GM12878 (cell line): ENCODE measurements around the gene PIM2. TPM values are rescaled to one million over a fixed set of nuclear protein-coding genes. Genes with fewer than 3 reads are reported as not detected.
A peak's percentile ranks its signal among the peaks of the same experiment; 100 is the strongest.

ENCODE experiments used
- ATF7 ChIP-seq: fragments of 450-650 bp; IDR thresholded peaks from 2 replicates; pipeline ENCODE4 v1.6.1; 2016; ENCODE audit warnings: low read depth, mild to moderate bottlenecking
- CBFB ChIP-seq: IDR thresholded peaks from 2 replicates; pipeline ENCODE4 v1.6.1; 2016; ENCODE audit warnings: antibody characterized with exemption, low read depth
- E2F8 ChIP-seq: fragments of 450-650 bp; IDR thresholded peaks from 2 replicates; pipeline ENCODE4 v1.6.1; 2018; ENCODE audit warnings: mild to moderate bottlenecking, low read depth, moderate library complexity; ENCODE audit not compliant: partially characterized antibody
- HDGF ChIP-seq: fragments of 450-650 bp; IDR thresholded peaks from 2 replicates; pipeline ENCODE4 v1.6.1; 2016; ENCODE audit warnings: antibody characterized with exemption
- IKZF2 ChIP-seq, 2 experiments: fragments of 450-650 bp; IDR thresholded peaks; 2 replicates each; pipeline ENCODE4 v1.6.1; 2017; ENCODE audit warnings: mild to moderate bottlenecking in 2 of 2, moderate library complexity in 2 of 2
- MEF2A ChIP-seq: IDR thresholded peaks from 2 replicates; pipeline ENCODE4 v1.6.1; 2011; ENCODE audit warnings: low read depth, mild to moderate bottlenecking, low read length, moderate library complexity; ENCODE audit not compliant: insufficient read depth
- MYB ChIP-seq: fragments of 150-350 bp; IDR thresholded peaks from 2 replicates; pipeline ENCODE4 v1.6.1; 2014; ENCODE audit warnings: mild to moderate bottlenecking, low read depth, low read length, borderline replicate concordance
- NFYB ChIP-seq: IDR thresholded peaks from 2 replicates; pipeline ENCODE4 v1.6.1; 2011; ENCODE audit warnings: low read depth, mild to moderate bottlenecking, low read length, improper control_type of control experiment, moderate library complexity; ENCODE audit not compliant: insufficient read depth
- NR2C2 ChIP-seq: IDR thresholded peaks from 2 replicates; pipeline ENCODE4 v1.6.1; 2011; ENCODE audit warnings: borderline replicate concordance, low read depth; ENCODE audit not compliant: control insufficient read depth, insufficient read length
- PKNOX1 ChIP-seq: fragments of 450-650 bp; IDR thresholded peaks from 2 replicates; pipeline ENCODE4 v1.6.1; 2016; ENCODE audit warnings: mild to moderate bottlenecking
- RAD21 ChIP-seq: IDR thresholded peaks from 2 replicates; pipeline ENCODE4 v1.6.1; 2011; ENCODE audit warnings: mild to moderate bottlenecking, low read depth, low read length, moderate library complexity; ENCODE audit not compliant: insufficient read depth
- RBBP5 ChIP-seq: fragments of 200-600 bp; sonication (generic); conservative IDR thresholded peaks from 2 replicates; pipeline ENCODE4 v1.6.1; 2016
- RFX5 ChIP-seq: IDR thresholded peaks from 2 replicates; pipeline ENCODE4 v1.6.1; 2011; ENCODE audit warnings: low read depth, low read length, improper control_type of control experiment
- SMAD1 ChIP-seq: fragments of 450-650 bp; IDR thresholded peaks from 2 replicates; pipeline ENCODE4 v1.6.1; 2018; ENCODE audit warnings: mild to moderate bottlenecking, low read depth; ENCODE audit not compliant: partially characterized antibody
- SPI1 ChIP-seq: IDR thresholded peaks from 2 replicates; pipeline ENCODE4 v1.6.1; 2011; ENCODE audit warnings: low read depth, mild to moderate bottlenecking, low read length, moderate library complexity, borderline replicate concordance; ENCODE audit not compliant: insufficient read depth
- SREBF2 ChIP-seq: IDR thresholded peaks from 2 replicates; pipeline ENCODE4 v1.6.1; 2012; ENCODE audit warnings: mild to moderate bottlenecking, low read length
- SUPT20H ChIP-seq: IDR thresholded peaks from 2 replicates; pipeline ENCODE4 v1.6.1; 2011; ENCODE audit warnings: low read depth, mild to moderate bottlenecking, low read length, moderate library complexity, borderline replicate concordance; ENCODE audit not compliant: control insufficient read depth
- ZBTB11 ChIP-seq: fragments of 450-650 bp; formaldehyde crosslinking; IDR thresholded peaks from 2 replicates; pipeline ENCODE4 v1.5.0; 2022; ENCODE audit warnings: mild to moderate bottlenecking, missing genetic modification characterization
- ZNF274 ChIP-seq: IDR thresholded peaks from one replicate; pipeline ENCODE4 v1.8.0; 2011; ENCODE audit not compliant: insufficient read length, insufficient read depth
- ZSCAN29 ChIP-seq: fragments of 450-650 bp; IDR thresholded peaks from 2 replicates; pipeline ENCODE4 v1.6.1; 2017; ENCODE audit warnings: mild to moderate bottlenecking, moderate library complexity
- polyA plus RNA-seq, 11 experiments: library from polyadenylated mRNA; depleted of rRNA in 4 of 11; unstranded in 6 of 11; stranded (reverse) in 5 of 11; fragments of >200 nt; fragmentation: Nextera tagmentation in 4 of 11; fragmentation: Illumina TruSeq in 1 of 11; extraction: Ambion mirVana in 4 of 11; extraction: Trizol in 1 of 11; gene quantifications; 1 replicate in 1 of 11; 2 replicates in 10 of 11; pipeline versions ENCODE4 v1.2.1 to v1.2.3, GENCODE V29; 2011 to 2016; ENCODE audit warnings: inconsistent platforms in 2 of 11, missing spikeins in 2 of 11, low read depth in 1 of 11
- total RNA-seq, 4 experiments: library from RNA; depleted of rRNA in 3 of 4; stranded (reverse); fragments of >200 nt in 3 of 4; fragmentation: Illumina TruSeq in 1 of 4; extraction: Trizol in 1 of 4; gene quantifications; 2 replicates each; pipeline versions ENCODE4 v1.2.1 to v1.2.3, GENCODE V29; 2013 to 2021
- TF ChIP-seq, protein P1 (sequence below): IDR thresholded peaks from 2 replicates; pipeline ENCODE4 v1.6.1; 2011; ENCODE audit warnings: low read depth, mild to moderate bottlenecking, low read length, moderate library complexity, borderline replicate concordance; ENCODE audit errors: extremely low read depth

The PIM2 gene
- total and polyA plus RNA-seq, 10 of the 15 experiments (the other 5 are each of a cell fraction or from before 2014, with no cell fraction given): 19.2 to 96.8 (median 32.3) TPM

- TF ChIP-seq ZSCAN29 (no peak), NR2C2 (no peak), MYB (no peak), HDGF (0 out of 2 replicates have a peak, but pooled peaks have one; percentile 45), ZNF274 (no peak), SPI1 (no peak), RBBP5 (no peak), CBFB (no peak), ATF7 (peak; percentile 57; the same call in 1 of the 2 replicates), PKNOX1 (peak; percentile 98), IKZF2 (IDR thresholded peaks at IDR 0.05) (no peak), RAD21 (no peak), SMAD1 (peak; percentile 72), ZBTB11 (CRISPR knock-in tag) (no peak), MEF2A (no peak), RFX5 (peak; percentile 88), SUPT20H (no peak), SREBF2 (no peak), NFYB (peak; percentile 94), E2F8 (peak; percentile 53)
- TF ChIP-seq, protein P1, sequence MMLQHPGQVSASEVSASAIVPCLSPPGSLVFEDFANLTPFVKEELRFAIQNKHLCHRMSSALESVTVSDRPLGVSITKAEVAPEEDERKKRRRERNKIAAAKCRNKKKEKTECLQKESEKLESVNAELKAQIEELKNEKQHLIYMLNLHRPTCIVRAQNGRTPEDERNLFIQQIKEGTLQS: no peak
Measured at GRCh38 chrX:48957827-48958634, 39.2 kb upstream of the PIM2 start (continued).
